Mesothelial cell of epicardium (in vitro differentiated cells): ENCODE measurements around the gene EMILIN1. TPM values are rescaled to one million over a fixed set of nuclear protein-coding genes. Genes with fewer than 3 reads are reported as not detected.

Experiments
- DNase-seq, 2 experiments: peaks; one replicate each; pipeline ENCODE4 v3.0.0; 2021; ENCODE audit warnings: low spot score in 2 of 2; ENCODE audit not compliant: unreplicated experiment in 2 of 2
- H3K27ac Mint-ChIP-seq: 2 replicates; pipeline ENCODE4 v1.8.0; 2021; ENCODE audit warnings: mixed read lengths
- H3K27me3 Mint-ChIP-seq: 2 replicates; pipeline ENCODE4 v1.8.0; 2021; ENCODE audit warnings: low read depth, mixed read lengths
- H3K36me3 Mint-ChIP-seq: 2 replicates; pipeline ENCODE4 v1.8.0; 2021; ENCODE audit warnings: mixed read lengths
- H3K4me1 Mint-ChIP-seq: 2 replicates; pipeline ENCODE4 v1.8.0; 2021; ENCODE audit warnings: mixed read lengths
- H3K4me3 Mint-ChIP-seq: 2 replicates; pipeline ENCODE4 v1.8.0; 2021; ENCODE audit warnings: mild to moderate bottlenecking, moderate library complexity, mixed read lengths
- H3K9me3 Mint-ChIP-seq: 2 replicates; pipeline ENCODE4 v1.8.0; 2021; ENCODE audit warnings: mixed read lengths
- CTCF ChIP-seq: fragments of 200-600 bp; sonication (generic); IDR thresholded peaks from one replicate; pipeline ENCODE4 v1.5.0; 2021; ENCODE audit warnings: antibody characterized with exemption; ENCODE audit not compliant: unreplicated experiment
- total RNA-seq: library from RNA; stranded (reverse); gene quantifications from 3 replicates; pipeline ENCODE4 v1.2.1, GENCODE V29; 2021

Gene EMILIN1
- total RNA-seq, 1 donor from 2014 or later: 179 TPM

GRCh38 chr2:27121906-27122305 lies 43.5 kb downstream of the EMILIN1 start:
- peaks cover 67% of the 10 kb centered on the region for H3K27me3 Mint-ChIP-seq
- H3K4me1 Mint-ChIP-seq: peaks cover 7% of the 10 kb centered on the region
- no peak overlapping the region for H3K27ac Mint-ChIP-seq
- no peaks in the 10 kb centered on the region for H3K36me3 Mint-ChIP-seq
- no peak for DNase-seq
- H3K4me3 Mint-ChIP-seq: no peak overlapping the region
- no peaks in the 10 kb centered on the region for H3K9me3 Mint-ChIP-seq
- TF ChIP-seq CTCF: no peak

- Mint-ChIP-seq H3K4me3 (peak overlapping the region; percentile 83), H3K27ac (no peak overlapping the region), H3K36me3 (no peaks in the 10 kb centered on the region), H3K27me3 (peaks cover 59% of the 10 kb centered on the region), H3K9me3 (no peaks in the 10 kb centered on the region), H3K4me1 (peaks cover 7% of the 10 kb centered on the region)
- no peak for DNase-seq
- no peak for TF ChIP-seq CTCF
Observed at GRCh38 chr2:27122791-27123190, 44.4 kb downstream of the EMILIN1 start.

- TF ChIP-seq CTCF: no peak
- Mint-ChIP-seq H3K4me1 (peaks cover 7% of the 10 kb centered on the region), H3K27me3 (peaks cover 51% of the 10 kb centered on the region), H3K9me3 (no peaks in the 10 kb centered on the region), H3K36me3 (no peaks in the 10 kb centered on the region), H3K4me3 (peak within 1 kb of the TSS; percentile 83), H3K27ac (no peak within 1 kb of the TSS)
- DNase-seq: peak; percentile 47 to 69
Observed at GRCh38 chr2:27123302-27124150, 45.1 kb downstream of the EMILIN1 start, which contains the start of gene ABHD1. ABHD1 (plus strand) TSS chr2:27123815; CDS start chr2:27123949, 134 bp downstream.

GRCh38 chr2:27125104-27125503 lies 46.7 kb downstream of the EMILIN1 start:
- no peak for DNase-seq
- no peak for TF ChIP-seq CTCF
- H3K27me3 Mint-ChIP-seq: peaks cover 38% of the 10 kb centered on the region
- no peak overlapping the region for H3K27ac Mint-ChIP-seq
- no peaks in the 10 kb centered on the region for H3K36me3 Mint-ChIP-seq
- H3K9me3 Mint-ChIP-seq: no peaks in the 10 kb centered on the region
- peak overlapping the region; percentile 20 for H3K4me3 Mint-ChIP-seq
- peaks cover 5% of the 10 kb centered on the region for H3K4me1 Mint-ChIP-seq

- H3K36me3 Mint-ChIP-seq: peaks cover 5% of the 10 kb centered on the region
- no peak for DNase-seq
- peaks cover 5% of the 10 kb centered on the region for H3K4me1 Mint-ChIP-seq
- H3K27me3 Mint-ChIP-seq: peaks cover 28% of the 10 kb centered on the region
- H3K27ac Mint-ChIP-seq: no peak overlapping the region
- no peaks in the 10 kb centered on the region for H3K9me3 Mint-ChIP-seq
- H3K4me3 Mint-ChIP-seq: no peak overlapping the region
- TF ChIP-seq CTCF: no peak
Observed at GRCh38 chr2:27126252-27126710, 47.9 kb downstream of the EMILIN1 start.
